ENCODE data around the gene KCNIP3. TPM values are rescaled to one million over a fixed set of nuclear protein-coding genes. Genes with fewer than 3 reads are reported as not detected.
"Not testable (repeated sequence)": the region's sequence is repeated elsewhere in the genome, so short reads cannot be mapped to it uniquely, and the experiment has no call there.

Gene KCNIP3
- total RNA-seq, 2 donors from 2014 or later: 1.5 to 2.3 TPM

- no peak overlapping the region for H3K27ac ChIP-seq
- H3K36me3 ChIP-seq: no peaks in the 10 kb centered on the region
- H3K27me3 ChIP-seq: no peaks in the 10 kb centered on the region
- TF ChIP-seq CTCF (IDR thresholded peaks at IDR 0.05): no peak
- DNase-seq: no peak
- H3K9ac ChIP-seq (ENCODE audit: low read depth in 2 of 2, low read length in 2 of 2): no peak overlapping the region
- intact Hi-C loops (cut with DNase I): no loop called here
- no peak overlapping the region for H3K4me3 ChIP-seq
- H3K4me1 ChIP-seq: no peaks in the 10 kb centered on the region
- no peaks in the 10 kb centered on the region for H3K9me3 ChIP-seq
Measured at GRCh38 chr2:95353055-95353575, 56.0 kb downstream of the KCNIP3 start.

GRCh38 chr2:95353613-95354468, 56.7 kb downstream of the KCNIP3 start:
- DNase-seq: no peak
- H3K9ac ChIP-seq (ENCODE audit: low read depth in 2 of 2, low read length in 2 of 2): no peak overlapping the region

GRCh38 chr2:95354469-95354901, 57.3 kb downstream of the KCNIP3 start:
- no peak for DNase-seq

More at GRCh38 chr2:95353613-95354468, 56.7 kb downstream of the KCNIP3 start:
- intact Hi-C loops (cut with DNase I): no loop called here
- Histone ChIP-seq H3K4me3 (no peak overlapping the region), H3K27ac (no peak overlapping the region), H3K36me3 (no peaks in the 10 kb centered on the region), H3K27me3 (no peaks in the 10 kb centered on the region), H3K9me3 (no peaks in the 10 kb centered on the region), H3K4me1 (no peaks in the 10 kb centered on the region)
- no peak for TF ChIP-seq CTCF (IDR thresholded peaks at IDR 0.05)

GRCh38 chr2:95354925-95355324, 57.8 kb downstream of the KCNIP3 start:
- no peak for DNase-seq
- no peak overlapping the region for H3K4me3 ChIP-seq
- H3K9ac ChIP-seq (ENCODE audit: low read depth in 2 of 2, low read length in 2 of 2): no peak overlapping the region
- H3K36me3 ChIP-seq: no peaks in the 10 kb centered on the region
- no peak overlapping the region for H3K27ac ChIP-seq
- no peaks in the 10 kb centered on the region for H3K27me3 ChIP-seq
- intact Hi-C loops (cut with DNase I): no loop called here
- no peaks in the 10 kb centered on the region for H3K9me3 ChIP-seq
- TF ChIP-seq CTCF (IDR thresholded peaks at IDR 0.05): no peak
- H3K4me1 ChIP-seq: no peaks in the 10 kb centered on the region

More at GRCh38 chr2:95354469-95354901, 57.3 kb downstream of the KCNIP3 start:
- TF ChIP-seq CTCF (IDR thresholded peaks at IDR 0.05): no peak
- H3K4me3 ChIP-seq: no peak overlapping the region
- no peaks in the 10 kb centered on the region for H3K27me3 ChIP-seq
- no peak overlapping the region for H3K9ac ChIP-seq (ENCODE audit: low read depth in 2 of 2, low read length in 2 of 2)
- H3K36me3 ChIP-seq: no peaks in the 10 kb centered on the region
- H3K9me3 ChIP-seq: no peaks in the 10 kb centered on the region
- H3K27ac ChIP-seq: no peak overlapping the region
- no peaks in the 10 kb centered on the region for H3K4me1 ChIP-seq
- intact Hi-C loops (cut with DNase I): no loop called here

- H3K9me3 ChIP-seq; DNase-seq; H3K9ac ChIP-seq (ENCODE audit: low read depth in 2 of 2, low read length in 2 of 2); H3K4me3 ChIP-seq; H3K36me3 ChIP-seq; H3K4me1 ChIP-seq; intact Hi-C loops (cut with DNase I); H3K27ac ChIP-seq; H3K27me3 ChIP-seq: not testable (repeated sequence)
Measured at GRCh38 chr2:95355486-95355885, 58.3 kb downstream of the KCNIP3 start.
